G401.6 (cell line): ENCODE measurements around the gene HOXB7.

Source experiments
- FAIRE-seq: peaks from 2 replicates; lab custom pipeline; 2012; peaks lifted over from hg19 to GRCh38; lab: Jason Lieb, UNC

The HOXB7 gene

DNA sequence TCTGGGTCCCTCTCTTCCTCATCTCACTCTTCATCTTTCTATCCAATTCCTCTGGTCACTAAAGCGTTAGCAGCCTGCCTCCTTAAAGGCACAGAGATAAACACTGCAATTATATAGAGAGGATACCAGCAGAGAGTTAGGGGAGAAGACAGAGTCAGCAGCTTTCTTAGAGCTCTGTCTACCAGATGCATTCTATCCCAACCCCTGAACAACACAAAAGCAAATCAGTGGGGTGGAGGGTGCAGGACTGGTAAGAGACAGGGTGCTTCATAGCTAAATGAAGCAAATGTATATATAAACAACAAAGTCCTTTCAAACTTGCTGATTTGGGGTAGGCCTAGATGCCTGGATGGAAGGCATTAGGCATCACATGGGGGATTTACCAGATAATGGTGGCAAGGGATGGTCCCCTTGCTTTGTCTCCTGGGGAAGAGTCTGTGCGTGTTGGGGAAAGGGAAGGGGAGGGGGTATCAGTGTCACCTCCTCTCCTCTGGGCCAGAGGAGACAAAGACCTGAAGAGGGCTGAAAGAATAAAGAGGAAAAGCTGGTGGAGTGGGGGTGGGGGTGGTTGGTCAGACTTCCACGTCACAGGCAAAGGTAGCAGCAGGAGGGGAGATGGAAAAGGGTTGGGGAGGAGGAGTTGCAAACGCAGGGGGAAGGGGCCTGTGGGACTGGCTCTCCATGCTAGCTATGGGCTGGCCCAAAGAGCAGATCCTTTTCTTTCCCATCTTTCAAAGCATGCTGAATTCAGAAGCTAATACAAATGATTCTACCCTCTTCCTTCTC, 44.7 kb downstream of the HOXB7 start:
- no peak for FAIRE-seq

DNA sequence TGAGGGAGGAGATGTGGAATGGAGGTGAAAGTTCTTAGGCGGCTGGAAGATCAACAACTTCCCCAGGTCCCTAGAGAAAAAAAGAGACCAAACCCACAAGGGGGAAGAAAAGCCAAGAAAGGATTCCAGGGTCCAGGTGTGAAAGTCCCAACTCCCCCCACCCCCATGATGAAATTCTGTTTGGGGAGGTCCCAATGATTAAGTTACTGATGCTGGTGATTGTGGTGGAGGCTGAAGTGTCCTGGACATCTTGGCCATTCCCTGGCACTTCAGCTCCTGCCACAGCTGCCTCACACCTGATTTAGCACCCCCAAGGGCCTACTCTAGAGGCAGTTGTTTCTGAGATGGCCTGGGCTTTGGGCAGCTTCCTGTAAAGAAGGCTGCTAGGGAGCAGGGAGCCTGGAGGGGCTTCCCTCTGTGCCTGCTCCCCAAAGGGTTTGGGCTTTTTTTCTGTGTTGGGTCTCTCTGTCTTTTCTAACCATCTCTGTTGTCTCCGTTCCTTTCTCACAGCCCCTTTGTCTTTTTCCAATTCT, 45.7 kb downstream of the HOXB7 start:
- no peak for FAIRE-seq

DNA sequence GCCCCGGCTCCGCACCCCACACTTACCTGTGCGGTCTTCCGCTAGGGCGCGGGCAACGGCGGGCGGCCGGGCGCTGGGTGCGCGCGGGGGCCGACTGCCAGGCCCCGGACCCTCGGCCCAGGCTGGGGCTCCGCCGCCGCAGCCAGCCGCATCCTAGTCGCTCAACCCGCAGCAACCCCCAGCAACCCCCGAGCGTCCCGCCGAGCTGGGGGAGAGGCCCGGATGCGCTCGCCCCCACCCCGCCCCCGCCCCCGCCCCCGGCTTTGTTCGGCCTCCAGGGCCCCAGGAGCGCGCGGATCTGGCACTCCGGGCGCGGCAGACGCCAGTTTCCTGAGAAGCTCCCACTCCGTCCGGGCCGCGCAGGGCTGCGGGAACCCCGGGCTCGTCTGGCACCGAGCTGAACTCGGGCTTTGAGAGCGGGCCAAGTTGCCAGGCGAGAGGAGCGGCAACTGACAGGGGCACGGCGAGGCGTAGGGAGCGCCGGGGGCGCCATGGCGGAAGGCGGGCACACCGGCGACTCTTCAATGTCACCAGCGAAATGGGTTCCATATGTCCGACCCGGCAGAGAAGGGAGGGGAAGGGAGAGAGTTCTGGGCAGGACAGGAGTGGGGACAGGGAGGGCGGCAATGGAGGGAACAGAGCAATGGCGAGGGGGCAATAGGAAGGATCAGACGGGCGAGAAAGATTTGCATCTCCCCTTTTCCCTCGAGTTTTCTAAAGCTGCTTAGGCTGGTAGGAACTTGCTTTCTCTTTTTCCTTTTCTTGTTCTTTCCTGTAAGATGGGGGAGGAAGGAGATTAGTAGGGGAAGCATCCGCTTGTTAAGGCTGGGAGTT, 46.4 kb downstream of the HOXB7 start:
- no peak for FAIRE-seq

- no peak for FAIRE-seq
These were observed 47.0 kb downstream of the HOXB7 start for GRCh38 chr17:48563867-48564187.

GRCh38 chr17:48563385-48563838, 47.4 kb downstream of the HOXB7 start:
- no peak for FAIRE-seq

DNA sequence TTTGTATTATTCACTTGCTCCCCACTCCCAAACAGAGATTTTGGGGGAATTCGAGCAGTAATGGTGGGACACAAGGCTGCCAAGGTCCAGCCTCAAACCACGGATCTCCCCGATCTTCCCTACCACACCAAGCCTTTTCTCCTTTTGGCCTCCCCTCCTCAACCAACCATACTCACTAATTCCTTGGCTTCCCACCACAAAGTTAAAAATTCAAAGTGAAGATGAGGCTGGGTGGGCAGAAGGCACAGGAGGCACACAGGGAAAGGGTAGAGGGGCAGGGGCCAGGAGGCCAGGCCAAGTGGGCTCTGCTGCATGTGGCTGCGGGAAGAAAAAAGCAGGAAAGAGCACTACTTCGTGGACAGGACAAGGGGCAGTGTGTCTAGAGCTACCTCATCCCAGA, 47.9 kb downstream of the HOXB7 start:
- no peak for FAIRE-seq

DNA sequence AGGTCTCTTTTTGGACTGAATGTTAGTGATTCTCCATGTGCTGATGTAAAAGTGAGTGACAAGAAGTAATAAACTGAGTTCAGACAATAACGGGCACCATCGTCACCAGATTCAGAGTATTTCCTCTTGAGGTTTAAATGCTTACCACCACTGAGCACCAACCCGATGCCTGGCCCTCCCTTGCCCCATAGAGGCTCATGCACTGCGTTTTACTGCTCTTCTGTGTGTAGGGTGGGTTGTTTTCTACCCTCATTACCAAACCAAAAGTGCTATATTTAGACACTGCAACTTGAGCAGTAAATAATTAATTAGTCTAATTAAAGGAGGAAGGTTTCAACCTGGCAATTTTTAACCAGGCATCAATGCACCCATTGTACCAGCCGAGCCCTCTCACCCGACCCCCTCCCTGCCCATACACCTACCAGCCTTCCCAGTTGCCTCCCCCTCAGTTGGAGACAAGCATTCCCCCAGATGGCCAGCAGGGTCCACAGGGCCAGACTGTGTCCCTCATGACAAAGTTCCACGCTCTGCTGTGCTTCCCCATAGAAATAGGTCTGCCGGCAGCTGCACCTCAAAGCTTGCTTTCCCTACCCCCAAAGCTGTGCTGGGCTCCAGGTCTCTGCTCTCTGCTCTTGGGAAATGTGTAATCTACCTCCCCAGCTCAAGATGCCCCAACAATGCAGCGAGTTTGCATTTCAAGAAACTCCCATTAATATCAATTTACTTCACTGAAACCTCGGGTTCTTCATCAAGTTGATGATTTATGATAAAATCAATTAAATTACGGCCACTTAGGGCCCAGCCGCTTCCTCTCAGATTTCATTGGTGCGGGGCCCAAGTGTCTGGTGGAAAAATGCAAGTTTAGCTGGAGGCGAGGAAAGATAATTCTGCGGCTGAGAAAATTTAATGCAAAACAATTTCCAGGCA, 48.7 kb downstream of the HOXB7 start:
- no peak for FAIRE-seq

DNA sequence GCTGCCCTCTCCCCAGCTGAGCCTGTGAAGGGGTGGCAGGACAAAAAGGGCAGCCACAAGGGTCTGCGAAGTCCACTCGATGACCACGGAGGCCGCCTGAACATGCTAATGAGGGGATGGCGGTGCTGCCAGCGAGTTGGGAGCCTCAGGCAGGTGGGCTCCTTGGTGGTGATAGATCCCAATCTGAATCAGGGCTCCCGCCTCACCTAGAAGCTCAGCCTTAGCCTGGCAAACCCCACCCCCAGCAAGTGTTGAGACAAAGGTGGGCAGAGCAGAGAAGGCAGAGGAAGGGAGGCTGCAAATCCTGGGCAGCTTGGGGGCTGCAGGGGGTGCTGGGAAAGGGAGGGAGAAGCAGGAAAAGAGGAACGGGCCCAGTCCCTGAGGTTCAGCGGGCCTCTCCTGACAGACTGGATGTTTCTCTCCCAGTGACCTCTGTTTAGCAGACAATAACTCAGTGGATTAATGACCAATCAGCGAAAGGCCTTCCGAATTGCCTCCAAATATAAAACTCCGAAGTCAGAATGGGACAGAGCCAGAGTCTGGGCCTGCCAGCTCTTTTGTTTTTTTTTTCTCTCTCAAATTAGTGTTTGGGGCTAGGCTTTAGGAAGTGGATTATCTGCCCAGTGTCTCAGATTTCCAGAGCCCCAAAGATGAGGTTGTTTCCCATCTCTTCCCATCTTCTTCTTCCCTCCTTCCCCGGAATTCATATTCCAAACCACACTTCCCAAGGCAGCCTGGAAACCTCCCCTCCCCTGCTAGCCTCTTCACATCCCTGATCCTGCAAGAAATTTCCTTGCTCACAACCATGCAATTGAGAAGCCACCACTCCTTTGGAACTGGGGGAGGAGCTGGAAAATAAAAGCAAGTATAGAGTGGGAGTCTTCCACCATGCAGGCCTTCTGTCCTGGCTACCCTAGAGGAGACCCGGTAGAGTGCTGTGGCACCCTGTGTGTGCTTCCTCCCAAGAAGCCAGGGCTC, 50.7 kb downstream of the HOXB7 start:
- FAIRE-seq, result no peak

DNA sequence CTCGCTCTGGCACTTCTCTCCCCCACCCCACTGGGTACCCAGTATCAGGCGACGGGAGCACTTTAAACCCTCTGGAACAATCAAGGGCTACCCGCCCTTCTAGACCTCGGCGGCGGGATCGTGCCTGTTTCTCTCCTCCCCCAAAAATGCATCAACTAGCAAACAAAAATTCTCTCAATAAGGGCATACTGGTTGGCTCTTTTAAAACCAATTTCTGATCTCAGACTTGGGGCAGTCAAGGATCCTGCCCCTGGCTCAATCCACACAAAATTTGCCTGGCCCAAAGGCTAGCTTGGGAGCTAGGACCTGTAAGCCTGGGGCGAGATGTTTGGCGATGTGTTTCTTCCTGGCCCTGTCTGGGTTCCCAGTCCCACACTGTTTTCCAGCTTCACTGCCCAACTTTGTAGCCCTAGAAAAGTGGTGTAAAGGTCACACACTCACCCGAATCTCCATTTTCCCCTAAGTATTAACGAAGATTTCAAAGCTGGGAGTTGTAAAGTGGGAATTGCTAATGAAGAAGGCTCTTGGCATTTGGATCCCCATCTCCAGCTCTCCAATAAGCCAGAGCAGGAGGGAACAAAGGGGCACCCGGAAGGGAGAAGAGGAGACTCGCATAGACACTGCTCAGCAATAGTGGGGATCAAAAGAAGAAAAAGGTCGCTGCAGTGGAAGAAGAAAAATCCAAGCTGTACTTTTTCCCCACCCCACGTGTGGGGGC, 51.5 kb downstream of the HOXB7 start:
- no peak for FAIRE-seq

GRCh38 chr17:48558831-48559121, 52.0 kb downstream of the HOXB7 start:
- no peak for FAIRE-seq

DNA sequence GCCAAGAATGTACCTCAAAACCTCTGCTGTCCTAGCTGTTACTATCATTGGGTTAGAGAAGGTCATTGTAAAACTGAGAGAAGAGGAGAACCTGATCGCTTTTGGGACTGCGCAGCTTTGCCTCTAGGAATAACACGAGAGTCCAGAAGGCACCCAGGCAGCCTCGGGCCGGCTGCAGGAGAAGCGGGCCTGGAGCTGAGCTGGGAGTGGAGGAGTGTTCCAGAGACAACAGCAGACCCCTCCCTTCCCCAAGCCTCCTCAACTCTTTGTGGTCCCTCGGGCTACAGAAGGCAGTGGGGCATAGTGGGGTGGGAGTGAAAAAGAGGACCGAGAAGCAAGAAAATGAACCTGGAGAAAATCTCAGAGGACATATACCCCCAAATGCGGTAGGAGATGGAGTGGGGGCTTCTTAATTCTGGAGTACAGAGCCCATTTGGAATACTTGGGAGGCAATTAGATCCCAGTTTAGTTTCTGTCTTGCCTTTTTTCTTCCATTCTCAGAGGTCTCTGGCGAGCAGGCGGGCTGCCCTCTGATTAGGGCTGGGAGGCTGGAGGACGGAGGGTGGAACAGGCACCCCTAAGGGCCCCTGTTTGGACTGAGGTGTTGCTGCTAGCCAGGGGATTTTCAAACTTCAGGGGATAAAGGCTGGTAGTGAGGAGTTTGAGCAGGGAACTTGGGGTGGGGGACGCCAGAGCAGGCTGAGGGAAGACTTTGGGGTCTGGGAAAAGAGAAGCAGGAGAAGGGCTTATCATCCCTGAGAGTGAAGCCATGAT, 52.6 kb downstream of the HOXB7 start:
- no peak for FAIRE-seq
